Gastrocnemius medialis (tissue), 4 donors: ENCODE results near the gene SNX24.

Experiments used
- CTCF ChIP-seq, 5 experiments: fragments of 450-650 bp in 3 of 5; fragments of 200-600 bp in 2 of 5; sonication (generic) in 2 of 5; IDR thresholded peaks in 4 of 5; conservative IDR thresholded peaks in 1 of 5; 1 replicate in 4 of 5; 2 replicates in 1 of 5; pipeline ENCODE4 v1.5.1; 2016 to 2019; ENCODE audit warnings: antibody characterized with exemption in 5 of 5, mild to moderate bottlenecking in 3 of 5, moderate library complexity in 3 of 5
- POLR2A ChIP-seq, 2 donors: fragments of 450-650 bp; IDR thresholded peaks; one replicate each; pipeline ENCODE4 v1.6.1; 2017; ENCODE audit warnings: antibody characterized with exemption in 2 of 2, mild to moderate bottlenecking in 2 of 2, moderate library complexity in 2 of 2

- TF ChIP-seq CTCF (IDR thresholded peaks at IDR 0.05 in 4 of 5, conservative IDR thresholded peaks at IDR 0.05 in 1 of 5), result no peak
- TF ChIP-seq POLR2A (IDR thresholded peaks at IDR 0.05), result no peak
Observed at GRCh38 chr5:122929001-122929400, 83.6 kb downstream of the SNX24 start.
